Vagina (tissue), 2 donors: ENCODE measurements around the gene USP40. TPM values are rescaled to one million over a fixed set of nuclear protein-coding genes. Genes with fewer than 3 reads are reported as not detected.

Source experiments
- DNase-seq, 2 donors: peaks; one replicate each; pipeline ENCODE4 v3.0.0-alpha.2; 2017; ENCODE audit errors: extremely low spot score in 2 of 2
- H3K27ac ChIP-seq: fragments of 200-600 bp; sonication (generic); one replicate; pipeline ENCODE4 v1.5.1; 2019
- H3K27me3 ChIP-seq: fragments of 200-600 bp; sonication (generic); one replicate; pipeline ENCODE4 v1.5.1; 2019
- H3K36me3 ChIP-seq, 2 donors: fragments of 200-600 bp; sonication (generic); one replicate each; pipeline ENCODE4 v1.5.1; 2017 to 2019
- H3K4me1 ChIP-seq: fragments of 200-600 bp; sonication (generic); one replicate; pipeline ENCODE4 v1.5.1; 2019
- H3K4me3 ChIP-seq, 2 donors: fragments of 200-600 bp; sonication (generic); 1 replicate in 1 of 2; 2 replicates in 1 of 2; pipeline ENCODE4 v1.5.1; 2016 to 2019
- H3K9me3 ChIP-seq: fragments of 200-600 bp; sonication (generic); one replicate; pipeline ENCODE4 v1.5.1; 2019
- CTCF ChIP-seq, 3 experiments: fragments of 450-650 bp in 2 of 3; fragments of 200-600 bp in 1 of 3; sonication (generic) in 1 of 3; IDR thresholded peaks; one replicate each; pipeline ENCODE4 v1.5.1; 2017 to 2019; ENCODE audit warnings: antibody characterized with exemption in 3 of 3, mild to moderate bottlenecking in 2 of 3, moderate library complexity in 2 of 3
- POLR2A ChIP-seq, 2 donors: fragments of 450-650 bp; IDR thresholded peaks; one replicate each; pipeline ENCODE4 v1.6.1; 2017; ENCODE audit warnings: antibody characterized with exemption in 2 of 2, mild to moderate bottlenecking in 2 of 2, moderate library complexity in 2 of 2
- POLR2AphosphoS5 ChIP-seq, 2 donors: sonication (generic); formaldehyde crosslinking; IDR thresholded peaks; one replicate each; pipeline ENCODE4 v1.9.0; 2017; ENCODE audit warnings: antibody characterized with exemption in 2 of 2, mild to moderate bottlenecking in 2 of 2, low read depth in 1 of 2; ENCODE audit not compliant: insufficient read depth in 1 of 2
- intact Hi-C: fragments of 100-400 bp; cut with DNase I; formaldehyde crosslinking; loops from one replicate; pipeline ENCODE4 v1.15.1; 2023
- total RNA-seq: library from RNA; depleted of rRNA; stranded (reverse); fragments of >200 nt; gene quantifications from one replicate; pipeline ENCODE4 v1.2.3, GENCODE V29; 2016

USP40 gene
- total RNA-seq, 1 donor from 2014 or later: 50.1 TPM

DNA sequence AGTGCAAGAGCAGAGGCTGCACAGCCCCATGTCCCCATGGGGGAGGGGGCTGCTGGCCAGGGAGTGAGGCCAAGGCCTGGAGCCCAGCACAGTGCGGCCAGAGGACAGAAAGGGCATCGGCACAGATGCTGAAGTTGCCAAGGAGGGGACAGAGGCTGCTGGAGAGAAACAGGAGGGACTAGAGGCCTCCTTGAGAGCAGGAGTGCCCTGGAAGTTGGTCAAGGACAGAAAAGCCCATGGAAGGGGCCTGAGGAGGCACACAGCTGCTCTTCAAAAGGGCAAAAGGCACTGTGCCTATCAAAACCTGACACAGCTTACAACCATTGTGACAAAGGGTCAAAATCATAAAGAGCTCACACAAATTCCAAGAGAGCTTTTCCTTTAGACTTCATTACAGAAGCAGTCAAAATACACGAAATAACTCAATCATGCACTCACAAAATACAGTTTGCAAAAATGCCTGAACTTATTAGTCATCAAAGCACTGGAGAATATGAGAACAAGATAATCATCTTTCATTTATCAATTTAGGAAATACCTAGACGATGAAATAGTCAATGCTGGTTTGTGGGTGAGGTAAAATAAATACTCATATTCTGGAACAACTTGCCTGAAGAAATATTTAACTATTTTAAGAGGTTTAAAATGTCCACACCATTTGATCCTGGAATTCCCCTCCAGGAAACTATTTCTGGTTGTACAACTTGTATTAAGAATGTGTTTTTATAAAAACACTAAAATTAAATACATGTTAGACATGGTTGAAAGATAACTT lies 79.6 kb downstream of the USP40 start:
- Histone ChIP-seq H3K27me3 (no peaks in the 10 kb centered on the region), H3K4me1 (no peaks in the 10 kb centered on the region), H3K36me3 (peaks cover 0 to 39% of the 10 kb centered on the region in 2 donors), H3K27ac (no peak overlapping the region), H3K4me3 (no peak overlapping the region), H3K9me3 (no peaks in the 10 kb centered on the region)
- no peak for DNase-seq
- intact Hi-C loops: no loop called here
- TF ChIP-seq CTCF (IDR thresholded peaks at IDR 0.05): no peak
- no peak for TF ChIP-seq POLR2A (IDR thresholded peaks at IDR 0.05)
- TF ChIP-seq POLR2AphosphoS5 (IDR thresholded peaks at IDR 0.05; ENCODE audit: insufficient read depth in 1 of 2, low read depth in 1 of 2): no peak

DNA sequence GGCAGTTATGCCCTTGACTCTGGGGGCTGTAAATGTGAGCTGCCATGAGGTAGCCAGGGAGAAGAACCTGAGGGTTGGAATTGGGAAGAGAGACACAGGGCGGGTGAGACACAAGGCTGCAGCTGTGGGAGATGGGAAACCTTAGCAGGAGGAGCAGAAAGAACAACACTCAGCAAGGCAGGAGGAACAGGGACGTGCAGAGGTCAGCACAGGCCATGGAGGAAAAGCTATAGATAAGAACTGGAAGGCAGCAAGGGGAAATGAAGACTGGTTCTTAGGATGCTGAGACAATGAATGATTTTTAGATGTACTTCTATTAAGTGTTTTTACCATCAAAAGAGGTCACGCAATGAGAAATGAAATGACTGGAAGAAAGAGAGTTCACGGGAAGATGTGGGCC lies 80.2 kb downstream of the USP40 start:
- no peak for TF ChIP-seq POLR2AphosphoS5 (IDR thresholded peaks at IDR 0.05; ENCODE audit: insufficient read depth in 1 of 2, low read depth in 1 of 2)
- TF ChIP-seq POLR2A (IDR thresholded peaks at IDR 0.05): no peak
- no peak for TF ChIP-seq CTCF (IDR thresholded peaks at IDR 0.05)
- no peaks in the 10 kb centered on the region for H3K4me1 ChIP-seq
- intact Hi-C loops: no loop called here
- peaks cover 0 to 42% of the 10 kb centered on the region in 2 donors for H3K36me3 ChIP-seq
- H3K4me3 ChIP-seq: no peak overlapping the region
- no peaks in the 10 kb centered on the region for H3K27me3 ChIP-seq
- no peak for DNase-seq
- H3K9me3 ChIP-seq: no peaks in the 10 kb centered on the region
- H3K27ac ChIP-seq: no peak overlapping the region

DNA sequence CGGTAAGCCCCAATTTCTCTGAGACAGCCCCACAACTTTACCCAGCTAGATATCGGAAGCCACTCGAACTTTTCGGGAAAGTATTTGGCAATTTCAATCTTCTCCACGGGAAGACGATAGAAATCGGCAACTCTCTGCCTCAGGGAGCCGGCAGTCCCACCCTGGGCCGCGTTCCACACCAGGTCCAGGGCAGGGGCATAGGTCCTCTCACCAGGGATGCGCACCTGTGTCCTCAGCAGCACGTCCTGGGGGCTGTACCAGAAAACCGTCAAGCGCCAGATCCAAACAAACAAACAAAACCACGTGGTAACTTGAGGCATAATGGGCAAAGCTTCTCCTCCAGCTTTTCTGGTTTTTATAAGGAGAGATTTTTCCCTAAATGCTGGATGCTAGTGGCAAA lies 80.9 kb downstream of the USP40 start:
- no peak for TF ChIP-seq POLR2AphosphoS5 (IDR thresholded peaks at IDR 0.05; ENCODE audit: insufficient read depth in 1 of 2, low read depth in 1 of 2)
- no peak for TF ChIP-seq CTCF (IDR thresholded peaks at IDR 0.05)
- TF ChIP-seq POLR2A (IDR thresholded peaks at IDR 0.05): no peak
- Histone ChIP-seq H3K27me3 (no peaks in the 10 kb centered on the region), H3K9me3 (no peaks in the 10 kb centered on the region), H3K4me3 (no peak overlapping the region), H3K4me1 (no peaks in the 10 kb centered on the region), H3K36me3 (peaks cover 0 to 48% of the 10 kb centered on the region in 2 donors), H3K27ac (no peak overlapping the region)
- intact Hi-C loops: no loop called here
- DNase-seq: no peak

DNA sequence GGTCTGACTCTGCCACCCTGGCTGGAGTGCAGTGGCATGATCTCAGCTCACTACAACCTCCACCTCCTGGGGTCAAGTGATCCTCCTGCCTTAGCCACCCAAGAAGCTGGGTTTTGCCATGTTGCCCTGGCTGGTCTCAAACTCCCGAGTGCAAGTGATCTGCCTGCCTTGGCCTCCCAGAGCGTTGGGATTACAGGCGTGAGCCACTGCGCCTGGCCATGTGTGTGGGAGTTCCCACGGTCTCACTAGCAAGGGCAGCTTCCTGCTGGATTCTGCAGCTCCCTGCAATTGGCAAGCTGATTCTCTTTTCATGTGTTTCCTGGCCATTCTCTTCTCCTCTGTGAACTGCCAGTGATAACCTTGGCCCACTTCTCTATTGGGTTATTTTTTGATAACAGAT lies 84.0 kb downstream of the USP40 start:
- Histone ChIP-seq H3K27ac (no peak overlapping the region), H3K9me3 (no peaks in the 10 kb centered on the region), H3K36me3 (peaks cover 0 to 40% of the 10 kb centered on the region in 2 donors), H3K4me1 (no peaks in the 10 kb centered on the region), H3K4me3 (no peak overlapping the region), H3K27me3 (no peaks in the 10 kb centered on the region)
- no peak for TF ChIP-seq POLR2A (IDR thresholded peaks at IDR 0.05)
- TF ChIP-seq POLR2AphosphoS5 (IDR thresholded peaks at IDR 0.05; ENCODE audit: insufficient read depth in 1 of 2, low read depth in 1 of 2): no peak
- no peak for TF ChIP-seq CTCF (IDR thresholded peaks at IDR 0.05)
- intact Hi-C loops: no loop called here
- peak in 1 of 2 donors; percentile 79 for DNase-seq
